GM13976 (cell line): ENCODE measurements around the gene NKAPL.

Source experiments
- DNase-seq: peaks from one replicate; pipeline ENCODE4 v3.0.0; 2012; ENCODE audit warnings: low spot score
- CTCF ChIP-seq: IDR thresholded peaks from 2 replicates; pipeline ENCODE4 v1.5.1; 2012; ENCODE audit warnings: borderline replicate concordance, mild to moderate bottlenecking; ENCODE audit not compliant: insufficient read depth; ENCODE audit errors: extremely low read depth, missing control alignments, control extremely low read depth
- in situ Hi-C: fragments of 300-500 bp; cut with MboI; formaldehyde crosslinking; loops from one replicate; pipeline ENCODE4 v1.12.0; 2022; ENCODE audit warnings: low sequenced_read_pairs, mixed read lengths, inconsistent platforms; ENCODE audit not compliant: unreplicated experiment

Gene NKAPL

GRCh38 chr6:28245206-28245941 lies 13.7 kb upstream of the NKAPL start:
- in situ Hi-C loops: no loop called here
- DNase-seq: no peak
- TF ChIP-seq CTCF: no peak

GRCh38 chr6:28248916-28249315 lies 10.2 kb upstream of the NKAPL start:
- TF ChIP-seq CTCF: no peak
- in situ Hi-C loops: no loop called here
- DNase-seq: no peak

- in situ Hi-C loops: no loop called here
- no peak for DNase-seq
- no peak for TF ChIP-seq CTCF
Observed at GRCh38 chr6:28250747-28251146, 8.3 kb upstream of the NKAPL start.

- DNase-seq: peak; percentile 58
- TF ChIP-seq CTCF: no peak
- in situ Hi-C loops: no loop called here
Observed at GRCh38 chr6:28251661-28252008, 7.5 kb upstream of the NKAPL start.

GRCh38 chr6:28252009-28252975 lies 6.8 kb upstream of the NKAPL start, which contains the start of gene ZKSCAN4:
TSS of gene ZKSCAN4 (minus strand) at chr6:28252269. CDS start at chr6:28251980, 289 bp downstream.
- in situ Hi-C loops: no loop called here
- peak; percentile 79 for DNase-seq
- no peak for TF ChIP-seq CTCF

GRCh38 chr6:28254121-28254519 lies 5.0 kb upstream of the NKAPL start:
- DNase-seq: no peak
- TF ChIP-seq CTCF: no peak
- in situ Hi-C loops: no loop called here
